Endothelial cell of umbilical vein (primary cell): Measurements from ENCODE around the gene CIAO1. TPM values are rescaled to one million over a fixed set of nuclear protein-coding genes. Genes with fewer than 3 reads are reported as not detected.

Source experiments
- BruUV-seq: library from RNA; stranded (reverse); fragments of 400-500 nt; replicated peaks from 2 replicates; lab custom pipeline; 2021; lab: Mats Ljungman, UMichigan
- CTCF ChIA-PET: fragments of 300-600, 350-600 bp; sonication (Branson Sonifier 250); formaldehyde crosslinking; loops from one replicate; lab custom pipeline; 2021; ENCODE audit warnings: antibody characterized with exemption, inconsistent platforms; lab: Charles Lee
- POLR2A ChIA-PET: fragments of 300-600, 350-600 bp; sonication (Branson Sonifier 250); formaldehyde crosslinking; loops from one replicate; lab custom pipeline; 2021; ENCODE audit warnings: antibody characterized with exemption, inconsistent platforms; lab: Charles Lee
- DNase-seq: peaks from one replicate; pipeline ENCODE4 v3.0.0-alpha.2; 2011; ENCODE audit warnings: low read depth, low spot score
- FAIRE-seq: peaks from 2 replicates; lab custom pipeline; 2011; peaks lifted over from hg19 to GRCh38; lab: Jason Lieb, UNC
- H2AFZ ChIP-seq: 2 replicates; pipeline ENCODE4 v1.6.0; 2012; ENCODE audit warnings: low read depth, low read length, control low read depth, inconsistent platforms
- H3K27ac ChIP-seq: 2 replicates; pipeline ENCODE4 v1.5.1; 2011; ENCODE audit warnings: low read depth, mild to moderate bottlenecking, control low read depth, low read length, moderate library complexity; ENCODE audit not compliant: insufficient read depth
- H3K27me3 ChIP-seq, 2 experiments: 2 replicates each; pipeline versions ENCODE4 v1.6.0 to v1.6.1; 2011; ENCODE audit warnings: low read length in 2 of 2, mixed read lengths in 1 of 2; ENCODE audit not compliant: control insufficient read depth in 2 of 2, insufficient read depth in 2 of 2
- H3K36me3 ChIP-seq, 2 experiments: 2 replicates in 1 of 2; 3 replicates in 1 of 2; pipeline ENCODE4 v1.5.1; 2011; ENCODE audit warnings: low read length in 2 of 2, mild to moderate bottlenecking in 1 of 2, moderate library complexity in 1 of 2; ENCODE audit not compliant: control insufficient read depth in 2 of 2, insufficient read depth in 2 of 2; ENCODE audit errors: extremely low read depth in 1 of 2
- H3K4me1 ChIP-seq: 3 replicates; pipeline ENCODE4 v1.5.1; 2011; ENCODE audit warnings: mild to moderate bottlenecking, low read length; ENCODE audit not compliant: control insufficient read depth, insufficient read depth; ENCODE audit errors: extremely low read depth
- H3K4me2 ChIP-seq: 2 replicates; pipeline ENCODE4 v1.6.1; 2011; ENCODE audit warnings: low read length, control low read depth, mixed read lengths; ENCODE audit not compliant: insufficient read depth
- H3K4me3 ChIP-seq, 3 experiments: fragments of 200-600 bp in 1 of 3; sonication (generic), shearing (Covaris generic) in 1 of 3; replicated peaks in 1 of 3; 2 replicates each; pipeline ENCODE4 v1.5.1; 2011 to 2016; ENCODE audit warnings: control low read depth in 3 of 3, low read length in 3 of 3, mild to moderate bottlenecking in 2 of 3, inconsistent platforms in 1 of 3, low read depth in 1 of 3, moderate library complexity in 1 of 3; ENCODE audit not compliant: insufficient read depth in 1 of 3
- H3K79me2 ChIP-seq: 2 replicates; pipeline ENCODE4 v1.6.0; 2012; ENCODE audit warnings: low read length, inconsistent platforms; ENCODE audit not compliant: control insufficient read depth, insufficient read depth
- H3K9ac ChIP-seq: replicated peaks from 2 replicates; pipeline ENCODE3; 2011; ENCODE audit warnings: low read length, control low read depth; ENCODE audit not compliant: insufficient read depth; ENCODE audit errors: extremely low read depth
- H3K9me1 ChIP-seq: replicated peaks from 3 replicates; pipeline ENCODE4 v1.6.0; 2011; ENCODE audit warnings: mild to moderate bottlenecking, low read length; ENCODE audit not compliant: control insufficient read depth, insufficient read depth; ENCODE audit errors: extremely low read depth
- H3K9me3 ChIP-seq: replicated peaks from 2 replicates; pipeline ENCODE4 v1.5.1; 2012; ENCODE audit warnings: low read length, inconsistent platforms; ENCODE audit not compliant: control insufficient read depth, insufficient read depth
- H4K20me1 ChIP-seq: replicated peaks from 2 replicates; pipeline ENCODE3; 2011; ENCODE audit warnings: mild to moderate bottlenecking, low read length; ENCODE audit not compliant: control insufficient read depth, insufficient read depth; ENCODE audit errors: extremely low read depth
- EZH2 ChIP-seq: IDR thresholded peaks from 2 replicates; pipeline ENCODE4 v1.6.1; 2012; ENCODE audit warnings: borderline replicate concordance, low read depth, mild to moderate bottlenecking, moderate library complexity, low read length, inconsistent platforms; ENCODE audit not compliant: severe bottlenecking
- FOS ChIP-seq: IDR thresholded peaks from 2 replicates; pipeline ENCODE4 v1.6.1; 2011; ENCODE audit warnings: mild to moderate bottlenecking, low read length, moderate library complexity, borderline replicate concordance; ENCODE audit not compliant: insufficient read depth
- GATA2 ChIP-seq: IDR thresholded peaks from 2 replicates; pipeline ENCODE4 v1.7.0; 2011; ENCODE audit warnings: low read depth, mild to moderate bottlenecking, moderate library complexity, mixed read lengths, low read length; ENCODE audit not compliant: insufficient read length, insufficient read depth
- JUN ChIP-seq: IDR thresholded peaks from 2 replicates; pipeline ENCODE4 v1.6.1; 2011; ENCODE audit warnings: borderline replicate concordance, low read depth; ENCODE audit not compliant: insufficient read length, insufficient read depth
- MYC ChIP-seq: IDR thresholded peaks from one replicate; pipeline ENCODE4 v1.6.1; 2011; ENCODE audit warnings: mild to moderate bottlenecking, low read depth, low read length
- POLR2A ChIP-seq: IDR thresholded peaks from 2 replicates; pipeline ENCODE4 v1.6.1; 2012; ENCODE audit warnings: low read depth, mild to moderate bottlenecking, control low read depth, low read length
- POLR2AphosphoS5 ChIP-seq: IDR thresholded peaks from 2 replicates; pipeline ENCODE4 v1.6.1; 2012; ENCODE audit warnings: low read depth, mild to moderate bottlenecking, control low read depth, low read length, moderate library complexity; ENCODE audit not compliant: insufficient read depth
- dilution Hi-C: fragments of 300-500 bp; cut with MboI; formaldehyde crosslinking; loops from one replicate; pipeline ENCODE4 v1.15.0; 2019; ENCODE audit warnings: low sequenced_read_pairs; ENCODE audit not compliant: extremely low pct_ligation_motif_present
- intact Hi-C: fragments of 100-400 bp; cut with micrococcal nuclease; formaldehyde crosslinking; loops from one replicate; pipeline ENCODE4 v1.10.0; 2022
- polyA plus RNA-seq, 4 experiments: library from polyadenylated mRNA; depleted of rRNA in 3 of 4; stranded (reverse) in 3 of 4; unstranded in 1 of 4; fragments of >200 nt; gene quantifications; 2 replicates each; pipeline versions ENCODE4 v1.2.1 to v1.2.3, GENCODE V29; 2011 to 2012; ENCODE audit warnings: missing spikeins in 1 of 4
- total RNA-seq: library from RNA; stranded (reverse); gene quantifications from 2 replicates; pipeline ENCODE4 v1.2.3, GENCODE V29; 2021
- TF ChIP-seq, protein P1 (sequence below): IDR thresholded peaks from 2 replicates; pipeline ENCODE4 v1.6.1; 2011; ENCODE audit not compliant: insufficient read depth, insufficient read length
- TF ChIP-seq, protein P2 (sequence below), 2 donors: IDR thresholded peaks; 1 replicate in 1 of 2; 2 replicates in 1 of 2; pipeline ENCODE4 v1.5.1; 2011; ENCODE audit warnings: low read length in 2 of 2, mild to moderate bottlenecking in 2 of 2, moderate library complexity in 2 of 2, control low read depth in 1 of 2, inconsistent platforms in 1 of 2, low read depth in 1 of 2; ENCODE audit not compliant: insufficient read depth in 1 of 2; ENCODE audit errors: extremely low read depth in 1 of 2

CIAO1 gene
- total and polyA plus RNA-seq, 2 donors (not counting 3 experiments of a cell fraction or from before 2014, with no cell fraction given) = 70.7 to 119 TPM

DNA sequence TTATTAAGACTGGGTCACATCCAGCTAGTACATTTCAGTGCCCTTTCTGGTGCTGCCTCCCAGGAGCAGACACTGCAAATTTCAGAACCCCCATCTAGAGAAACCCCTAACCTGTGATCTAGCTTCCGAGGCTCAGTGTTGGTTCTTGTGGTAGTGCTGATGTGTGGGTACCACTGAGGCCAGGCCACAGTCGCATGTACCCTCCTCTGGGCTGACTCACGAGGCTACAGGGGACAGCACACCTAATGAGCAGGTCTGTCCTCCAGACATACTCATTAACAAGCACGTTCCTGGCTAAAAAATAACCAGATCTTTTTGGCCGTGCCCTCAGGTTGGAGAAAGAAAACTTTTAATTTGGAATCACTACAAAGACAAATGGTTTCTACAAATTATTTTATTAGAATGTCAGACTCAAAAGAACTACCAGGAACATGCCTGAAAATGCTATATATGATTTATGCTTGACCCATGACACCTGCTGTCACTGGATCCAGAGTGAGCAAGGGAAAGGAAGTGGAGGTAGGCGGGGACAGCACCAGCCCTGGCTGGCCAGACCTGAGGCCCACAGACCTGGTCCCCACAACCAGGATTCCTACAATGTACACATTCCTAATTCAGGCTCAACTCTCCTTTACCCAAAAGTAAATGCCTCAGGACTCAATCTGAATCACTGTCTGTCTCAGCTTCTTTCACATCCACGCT is 8.5 kb downstream of the CIAO1 start:
- DNase-seq = no peak
- TF ChIP-seq EZH2 (no peak), JUN (no peak), GATA2 (no peak), MYC (no peak), FOS (no peak), POLR2A (no peak), POLR2AphosphoS5 (no peak)
- TF ChIP-seq, protein P1, sequence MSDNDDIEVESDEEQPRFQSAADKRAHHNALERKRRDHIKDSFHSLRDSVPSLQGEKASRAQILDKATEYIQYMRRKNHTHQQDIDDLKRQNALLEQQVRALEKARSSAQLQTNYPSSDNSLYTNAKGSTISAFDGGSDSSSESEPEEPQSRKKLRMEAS = no peak
- TF ChIP-seq, protein P2, sequence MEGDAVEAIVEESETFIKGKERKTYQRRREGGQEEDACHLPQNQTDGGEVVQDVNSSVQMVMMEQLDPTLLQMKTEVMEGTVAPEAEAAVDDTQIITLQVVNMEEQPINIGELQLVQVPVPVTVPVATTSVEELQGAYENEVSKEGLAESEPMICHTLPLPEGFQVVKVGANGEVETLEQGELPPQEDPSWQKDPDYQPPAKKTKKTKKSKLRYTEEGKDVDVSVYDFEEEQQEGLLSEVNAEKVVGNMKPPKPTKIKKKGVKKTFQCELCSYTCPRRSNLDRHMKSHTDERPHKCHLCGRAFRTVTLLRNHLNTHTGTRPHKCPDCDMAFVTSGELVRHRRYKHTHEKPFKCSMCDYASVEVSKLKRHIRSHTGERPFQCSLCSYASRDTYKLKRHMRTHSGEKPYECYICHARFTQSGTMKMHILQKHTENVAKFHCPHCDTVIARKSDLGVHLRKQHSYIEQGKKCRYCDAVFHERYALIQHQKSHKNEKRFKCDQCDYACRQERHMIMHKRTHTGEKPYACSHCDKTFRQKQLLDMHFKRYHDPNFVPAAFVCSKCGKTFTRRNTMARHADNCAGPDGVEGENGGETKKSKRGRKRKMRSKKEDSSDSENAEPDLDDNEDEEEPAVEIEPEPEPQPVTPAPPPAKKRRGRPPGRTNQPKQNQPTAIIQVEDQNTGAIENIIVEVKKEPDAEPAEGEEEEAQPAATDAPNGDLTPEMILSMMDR (IDR thresholded peaks at IDR 0.05; ENCODE audit: extremely low read depth in 1 of 2, insufficient read depth in 1 of 2, low read depth in 1 of 2, low read length in 2 of 2) = no peak
- intact Hi-C loops = no loop called here
- Histone ChIP-seq H3K4me2 (no peak overlapping the region), H3K27ac (no peak overlapping the region), H3K79me2 (no peaks in the 10 kb centered on the region), H3K4me1 (no peaks in the 10 kb centered on the region), H3K36me3 (peaks cover 25 to 47% of the 10 kb centered on the region in 2 experiments), H3K27me3 (no peaks in the 10 kb centered on the region), H3K9ac (no peak overlapping the region), H3K9me1 (no peaks in the 10 kb centered on the region), H4K20me1 (peaks cover 2% of the 10 kb centered on the region), H3K9me3 (no peaks in the 10 kb centered on the region), H3K4me3 (no peak overlapping the region), H2AFZ (no peak overlapping the region)
- ChIA-PET CTCF (no interaction called here), POLR2A (no interaction called here)
- no peak for FAIRE-seq
- BruUV-seq = TSS peak; percentile 65
- dilution Hi-C loops = no loop called here
